ENCODE results near the gene DGUOK. TPM values are rescaled to one million over a fixed set of nuclear protein-coding genes. Genes with fewer than 3 reads are reported as not detected.
A peak's percentile ranks its signal among the peaks of the same experiment; 100 is the strongest.
"Not testable (repeated sequence)": the region's sequence is repeated elsewhere in the genome, so short reads cannot be mapped to it uniquely, and the experiment has no call there.

The DGUOK gene
- 47.5 and 58.6 TPM in 2 replicates for total RNA-seq (2014; rRNA removed; shearing (Covaris generic))

DNA sequence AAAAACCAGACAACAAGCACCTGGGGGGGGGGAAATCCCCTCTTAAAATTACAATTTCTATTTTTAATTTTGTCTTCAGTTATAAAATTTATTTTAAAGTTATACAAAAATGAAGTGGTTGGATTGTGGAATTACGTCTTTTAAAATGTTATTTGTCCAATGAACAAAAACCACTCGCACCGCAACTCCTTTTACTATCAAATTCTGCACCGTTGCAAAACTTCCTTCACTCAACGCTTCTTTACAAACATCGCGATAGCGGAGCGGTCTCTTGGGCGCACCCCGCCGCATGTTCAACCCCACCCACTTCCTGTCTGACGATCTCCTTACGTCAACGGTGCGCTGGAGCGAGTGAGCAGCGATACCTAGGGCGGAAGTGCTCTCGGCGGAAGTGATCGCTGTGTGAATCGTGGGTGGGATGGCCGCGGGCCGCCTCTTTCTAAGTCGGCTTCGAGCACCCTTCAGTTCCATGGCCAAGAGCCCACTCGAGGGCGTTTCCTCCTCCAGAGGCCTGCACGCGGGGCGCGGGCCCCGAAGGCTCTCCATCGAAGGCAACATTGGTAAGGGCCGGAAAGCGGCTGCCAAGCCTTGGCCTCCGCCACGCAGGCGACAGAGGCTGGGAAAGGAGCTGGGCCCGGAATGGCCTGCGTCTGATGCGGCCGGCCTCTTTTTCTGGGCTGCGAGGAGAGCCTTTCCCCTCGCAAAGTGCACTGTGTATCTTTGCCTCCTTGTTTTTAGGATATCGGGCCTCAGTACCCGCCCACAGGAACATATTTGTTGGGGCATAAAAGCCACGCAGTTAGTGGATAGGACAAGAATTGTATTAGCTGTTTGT lies at the start of gene DGUOK:
TSS of gene DGUOK (plus strand) at position 388 of the 835 bp plus-strand sequence. CDS start at position 419, 31 bp downstream.
- DNase-seq (ENCODE audit: low spot score) = peak; percentile 99

DNA sequence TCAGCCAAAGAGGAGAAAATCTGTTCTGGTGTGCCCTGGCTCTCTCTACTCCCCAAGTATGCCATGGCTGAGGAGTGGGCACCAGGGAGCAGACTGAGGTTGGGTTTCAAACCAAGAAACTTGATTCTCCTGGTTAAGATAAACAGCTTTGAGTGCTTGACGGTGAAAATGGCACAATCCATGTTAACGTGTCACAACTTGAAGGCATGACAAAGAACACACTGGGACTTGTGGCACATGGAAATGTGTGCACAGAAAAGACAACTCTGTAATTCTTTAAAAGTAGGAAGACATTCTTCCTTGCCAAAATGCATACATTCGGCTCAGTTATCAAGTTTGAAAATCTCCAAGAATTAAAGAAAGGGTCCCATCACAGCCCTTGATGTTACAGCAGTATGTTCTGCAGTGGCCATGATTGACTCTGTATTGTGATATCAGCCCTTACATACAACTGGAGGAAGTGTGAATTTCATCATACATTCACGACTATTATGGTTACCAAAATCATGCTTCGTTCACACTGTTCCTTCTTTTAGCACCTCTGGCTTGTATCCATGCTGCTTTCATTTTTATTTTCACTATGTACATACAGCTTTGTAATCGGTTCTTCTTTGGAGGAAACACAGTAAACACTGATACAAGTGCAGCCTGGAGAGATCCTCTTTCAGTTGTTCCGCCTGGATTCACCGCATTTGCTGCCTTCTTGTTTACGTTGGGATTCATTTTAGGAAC lies 49.4 kb upstream of the DGUOK start:
- no peak for DNase-seq (ENCODE audit: low spot score)

DNA sequence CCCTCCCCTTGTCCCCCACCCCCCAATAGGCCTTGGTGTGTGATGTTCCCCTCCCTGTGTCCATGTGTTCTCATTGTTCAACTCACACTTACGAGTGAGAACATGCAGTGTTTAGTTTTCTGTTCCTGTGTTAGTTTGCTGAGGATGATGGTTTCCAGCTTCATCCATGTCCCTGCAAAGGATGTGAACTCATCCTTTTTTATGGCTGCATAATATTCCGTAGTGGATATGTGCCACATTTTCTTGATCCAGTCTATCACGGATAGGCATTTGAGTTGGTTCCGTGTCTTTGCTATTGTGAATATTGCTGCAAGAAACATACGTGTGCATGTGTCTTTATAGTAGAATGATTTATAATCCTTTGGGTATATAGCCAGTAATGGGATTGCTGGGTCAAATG lies 48.7 kb upstream of the DGUOK start:
- DNase-seq (ENCODE audit: low spot score) = not testable (repeated sequence)

GRCh38 chr2:73885406-73885805 lies 41.3 kb upstream of the DGUOK start:
- no peak for DNase-seq (ENCODE audit: low spot score)

DNA sequence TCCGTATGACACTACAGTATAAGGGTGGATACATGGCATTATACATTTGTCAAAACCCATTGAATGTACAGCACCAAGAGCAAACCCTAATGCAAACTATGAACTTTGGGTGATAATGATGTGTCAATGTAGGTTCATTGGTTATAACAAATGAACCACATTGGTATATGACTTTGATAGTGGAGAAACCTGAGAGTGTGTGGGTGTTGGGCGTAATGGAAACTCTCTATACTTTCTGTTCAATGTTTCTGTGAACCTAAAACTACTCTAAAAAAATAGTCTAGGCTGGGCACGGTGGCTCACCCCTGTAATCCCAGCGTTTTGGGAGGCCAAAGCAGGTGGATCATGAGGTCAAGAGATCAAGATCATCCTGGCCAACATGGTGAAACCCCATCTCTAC lies 40.3 kb upstream of the DGUOK start:
- DNase-seq (ENCODE audit: low spot score) = no peak

DNA sequence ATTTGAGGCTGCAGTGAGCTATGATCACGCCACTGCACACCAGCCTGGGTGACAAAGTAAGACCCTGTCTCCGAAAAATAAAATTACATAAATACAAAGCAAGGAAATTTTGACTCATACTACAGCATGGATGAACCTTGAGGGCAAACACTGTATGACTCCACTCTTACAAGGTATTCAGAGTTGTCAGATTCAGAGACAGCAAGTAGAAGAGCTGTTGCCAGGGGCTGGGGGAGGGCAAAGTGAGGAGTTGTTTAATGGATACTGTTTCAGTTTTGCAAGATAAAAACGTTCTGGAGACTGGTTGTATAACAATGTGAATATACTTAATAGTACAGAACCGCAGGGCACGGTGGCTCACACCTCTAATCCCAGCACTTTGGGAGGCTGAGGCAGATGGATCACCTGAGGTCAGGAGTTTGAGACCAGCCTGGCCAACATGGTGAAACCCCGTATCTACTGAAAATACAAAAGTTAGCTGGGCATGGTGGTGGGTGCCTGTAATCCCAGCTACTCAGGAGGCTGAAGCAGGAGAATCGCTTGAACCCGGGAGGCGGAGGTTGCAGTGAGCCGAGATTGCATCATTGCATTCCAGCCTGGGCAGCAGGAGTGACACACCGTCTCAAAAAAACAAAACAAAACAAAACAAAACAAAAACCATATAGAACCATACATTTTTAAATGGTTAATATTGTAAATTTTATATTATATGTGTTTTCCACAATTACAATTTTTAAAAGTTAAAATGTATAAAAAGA lies 38.9 kb upstream of the DGUOK start:
- DNase-seq (ENCODE audit: low spot score) = not testable (repeated sequence)

DNA sequence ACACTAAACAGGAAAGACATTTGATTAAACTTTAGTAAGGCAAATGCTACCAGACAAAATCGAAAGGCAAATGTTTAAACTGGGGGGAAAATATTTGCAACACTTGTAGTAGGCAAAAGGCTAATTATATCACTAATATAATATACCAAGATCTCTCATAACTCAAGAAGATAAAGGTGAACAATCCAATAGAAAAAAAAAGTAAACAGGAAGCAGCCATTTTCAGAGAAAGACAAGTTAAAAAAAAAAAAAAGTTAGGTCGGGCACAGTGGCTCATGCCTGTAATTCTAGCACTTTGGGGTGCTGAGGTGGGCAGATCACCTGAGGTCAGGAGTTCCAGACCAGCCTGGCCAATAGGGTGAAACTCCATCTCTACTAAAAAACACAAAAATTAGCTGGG lies 38.3 kb upstream of the DGUOK start:
- no peak for DNase-seq (ENCODE audit: low spot score)

DNA sequence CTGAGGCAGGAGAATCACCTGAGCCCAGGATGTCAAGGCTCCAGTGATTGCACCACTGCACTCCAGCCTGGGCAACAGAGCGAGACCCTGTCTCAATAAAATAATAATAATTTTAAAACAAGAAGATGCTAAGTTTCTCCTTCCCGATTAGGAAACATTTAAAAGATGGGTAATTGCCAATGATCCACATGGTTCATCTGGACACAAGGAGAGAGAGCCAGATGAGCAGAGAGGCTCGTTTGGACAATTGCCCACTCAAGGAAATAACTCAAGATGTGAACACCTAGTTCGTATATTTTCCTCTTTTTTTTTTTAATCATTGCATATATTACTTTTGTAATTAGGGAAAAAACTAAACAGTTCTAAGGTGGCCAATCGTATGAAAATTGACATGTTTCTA lies 37.5 kb upstream of the DGUOK start:
- no peak for DNase-seq (ENCODE audit: low spot score)

DNA sequence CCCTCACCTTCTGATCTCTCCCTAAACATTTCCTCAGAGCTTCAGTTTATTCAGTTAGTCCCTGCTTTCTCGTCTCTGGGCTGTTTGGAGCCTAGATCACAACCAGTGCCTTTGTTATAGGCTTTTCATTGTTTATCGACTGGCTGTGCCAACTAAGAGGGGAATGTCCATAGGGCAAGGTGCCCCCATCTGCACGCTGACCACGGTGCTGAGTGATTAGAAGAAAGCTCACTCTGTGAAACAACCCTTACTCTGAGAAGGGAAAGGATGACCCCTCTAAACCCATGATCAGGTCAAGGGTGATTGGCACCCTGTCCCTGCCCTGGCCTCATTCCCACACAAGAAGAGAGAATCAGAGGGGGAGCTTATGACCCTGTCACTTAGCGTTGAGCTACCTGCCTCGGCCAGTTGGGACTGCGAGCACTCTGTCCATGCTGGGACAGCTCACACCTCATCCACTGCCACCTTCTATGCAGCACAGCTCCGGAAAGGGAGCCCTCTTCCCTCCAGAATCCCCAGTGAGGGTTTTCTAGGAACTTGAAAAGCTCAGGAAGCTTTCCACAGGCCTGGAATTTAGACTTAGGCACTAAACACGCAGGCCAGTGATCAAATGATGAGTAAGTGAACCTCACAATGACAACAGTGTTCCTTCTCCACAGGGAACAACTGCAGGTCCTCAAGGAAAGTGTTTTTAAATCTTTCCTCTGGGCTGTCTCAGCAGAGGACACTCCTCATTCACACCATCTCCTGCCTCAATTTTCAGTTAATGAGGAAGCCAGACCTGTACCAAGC lies 36.2 kb upstream of the DGUOK start:
- no peak for DNase-seq (ENCODE audit: low spot score)

DNA sequence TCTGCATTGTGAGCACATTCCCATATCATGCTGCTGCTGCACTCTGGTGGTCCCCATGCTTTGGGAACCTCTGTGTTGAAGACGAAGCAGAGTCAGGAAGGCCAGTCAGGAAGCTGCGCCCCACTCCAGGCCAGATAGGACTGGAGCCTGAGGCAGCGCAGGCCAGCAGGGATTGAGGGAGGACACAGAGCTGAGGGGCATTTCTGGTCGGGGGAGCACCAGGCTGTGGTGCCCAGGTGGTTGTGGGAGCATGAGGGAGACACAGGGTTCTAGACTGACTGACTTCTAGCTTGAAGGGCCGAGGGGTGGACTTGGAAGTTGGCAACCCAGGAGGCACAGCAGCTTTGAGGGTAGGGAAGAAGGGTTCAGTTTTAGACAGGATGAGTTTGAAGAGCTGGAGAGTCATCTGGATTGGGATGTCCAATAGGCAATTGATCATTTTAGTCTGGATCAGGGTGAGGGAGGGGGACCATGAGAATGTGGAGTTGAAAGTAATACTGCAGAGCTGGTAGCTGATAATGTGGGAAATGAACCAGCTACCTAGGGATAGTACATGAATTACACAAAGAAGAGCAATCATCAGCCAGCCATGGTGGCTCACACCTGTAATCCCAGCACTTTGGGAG lies 35.3 kb upstream of the DGUOK start:
- DNase-seq (ENCODE audit: low spot score) = no peak

- DNase-seq (ENCODE audit: low spot score) = no peak
Observed at GRCh38 chr2:73892631-73893329, 33.9 kb upstream of the DGUOK start, which contains the start of gene ACTG2. TSS of gene ACTG2 (plus strand) at chr2:73893008. CDS start at chr2:73901312, 8,304 bp downstream.

- DNase-seq (ENCODE audit: low spot score) = no peak
Observed at GRCh38 chr2:73893764-73894474, 32.8 kb upstream of the DGUOK start.

DNA sequence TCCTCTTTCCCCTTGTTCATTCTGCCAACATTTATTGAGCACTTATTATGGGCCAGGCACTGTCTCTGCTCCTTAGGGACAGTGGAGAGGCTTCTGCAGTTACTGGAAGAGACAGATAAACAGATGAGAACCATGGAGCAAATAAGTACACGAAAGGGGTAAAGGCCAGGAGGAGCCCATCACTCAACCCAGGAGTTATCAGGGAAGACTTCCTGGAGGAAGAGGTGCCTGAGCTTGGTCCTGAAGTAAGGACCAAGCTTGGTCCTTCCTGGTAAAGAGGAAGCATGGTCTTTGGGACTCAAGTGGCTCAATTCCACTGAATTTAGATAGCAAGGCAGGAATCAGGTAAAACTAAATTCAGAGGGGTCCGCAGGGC lies 32.2 kb upstream of the DGUOK start:
- no peak for DNase-seq (ENCODE audit: low spot score)

- no peak for DNase-seq (ENCODE audit: low spot score)
Observed at GRCh38 chr2:73894877-73895276, 31.8 kb upstream of the DGUOK start.

- DNase-seq (ENCODE audit: low spot score) = no peak
Observed at GRCh38 chr2:73895473-73895872, 31.2 kb upstream of the DGUOK start.

DNA sequence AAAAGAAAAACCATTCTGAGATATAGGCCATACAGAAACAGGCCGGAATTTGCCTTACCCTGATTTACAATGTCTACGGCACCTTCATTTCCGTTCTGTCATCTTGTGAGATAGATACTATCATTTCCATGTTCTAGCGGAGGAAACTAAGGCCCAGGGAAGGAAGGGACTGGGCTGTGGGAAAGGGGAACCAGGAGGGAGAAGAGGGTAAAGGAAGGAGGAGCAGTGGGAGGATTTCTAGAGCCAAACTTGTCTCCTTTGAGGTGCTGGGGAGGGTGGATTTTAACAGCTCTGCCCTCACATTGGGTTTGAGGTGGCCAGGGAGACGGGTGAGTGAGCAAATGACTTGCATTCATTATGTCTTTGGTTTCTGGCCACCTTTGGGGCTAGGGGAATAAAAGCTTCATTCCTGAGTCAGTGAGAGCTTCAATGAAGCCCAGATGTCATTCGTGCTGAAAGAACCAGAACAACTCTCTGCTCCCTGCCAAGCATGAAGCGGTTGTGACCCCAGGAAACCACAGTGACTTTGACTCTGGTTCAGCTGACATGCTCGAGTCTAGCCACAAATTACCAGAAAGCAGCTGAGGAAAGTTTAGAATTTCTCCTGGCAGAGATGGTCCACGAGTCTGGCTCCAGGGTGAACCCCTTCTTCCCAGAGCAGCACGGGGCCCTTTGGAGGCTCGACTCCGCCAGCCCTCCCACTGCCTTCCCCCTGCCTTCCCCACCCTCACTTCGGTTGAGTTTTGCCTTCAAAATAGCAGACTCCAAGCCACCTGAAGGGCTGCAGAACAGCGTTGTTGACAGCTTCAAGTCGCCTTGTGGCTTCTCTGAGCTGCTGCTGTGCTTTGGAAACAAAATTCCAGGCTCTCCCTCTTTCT lies 30.1 kb upstream of the DGUOK start:
- DNase-seq (ENCODE audit: low spot score) = no peak

DNA sequence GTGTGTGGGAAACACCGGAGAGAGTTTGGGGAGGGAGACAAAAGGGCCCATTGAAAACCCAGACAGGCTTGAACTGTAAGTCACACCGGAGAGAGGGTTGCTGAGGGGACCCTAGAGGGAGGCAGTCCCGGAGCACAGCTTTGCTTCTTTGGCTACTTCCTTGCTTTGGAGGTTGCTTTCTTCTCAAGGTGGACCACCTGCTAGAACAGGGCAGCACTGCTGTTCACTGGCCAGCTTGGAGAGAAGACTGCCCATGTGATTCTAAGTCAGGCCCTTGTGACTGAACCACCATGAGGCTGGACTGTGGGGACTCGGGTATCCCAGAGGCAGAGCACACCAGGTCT lies 29.5 kb upstream of the DGUOK start:
- no peak for DNase-seq (ENCODE audit: low spot score)

DNA sequence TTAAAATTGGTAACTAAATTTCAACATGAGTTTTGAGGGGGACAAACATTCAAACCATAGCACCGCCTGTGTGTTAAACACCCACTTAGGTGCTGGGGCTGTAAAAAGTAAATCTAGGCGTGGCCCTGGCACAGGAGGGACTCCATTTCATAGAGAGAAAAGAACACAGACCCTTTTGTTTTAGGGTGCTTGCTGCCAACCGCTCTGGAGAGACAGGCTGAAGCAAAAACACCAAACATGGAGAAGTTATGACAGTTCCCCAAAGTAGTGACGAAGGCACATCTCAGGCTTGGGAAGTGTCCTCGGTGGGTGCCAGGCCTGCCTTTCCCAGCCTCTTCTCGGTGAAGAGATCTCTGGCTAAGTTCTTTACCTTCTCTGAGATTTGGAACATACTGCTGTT lies 28.7 kb upstream of the DGUOK start:
- no peak for DNase-seq (ENCODE audit: low spot score)
